Keratinocyte (primary cell): ENCODE measurements around the gene ZNF581. TPM values are rescaled to one million over a fixed set of nuclear protein-coding genes. Genes with fewer than 3 reads are reported as not detected.

Experiments used
- DNase-seq: peaks from one replicate; pipeline ENCODE4 v3.0.0-alpha.2; 2011; ENCODE audit warnings: low read depth, missing footprints, low spot score
- FAIRE-seq: peaks from 2 replicates; lab custom pipeline; 2011; peaks lifted over from hg19 to GRCh38; lab: Jason Lieb, UNC
- H2AFZ ChIP-seq: 2 replicates; pipeline ENCODE4 v1.6.0; 2012; ENCODE audit warnings: low read length, control low read depth, inconsistent platforms; ENCODE audit not compliant: control insufficient read depth
- H3K27ac ChIP-seq: 2 replicates; pipeline ENCODE4 v1.5.1; 2011; ENCODE audit warnings: low read length; ENCODE audit not compliant: control insufficient read depth, insufficient read depth
- H3K27me3 ChIP-seq: 3 replicates; pipeline ENCODE4 v1.6.0; 2011; ENCODE audit warnings: low read length; ENCODE audit not compliant: control insufficient read depth, insufficient read depth; ENCODE audit errors: extremely low read depth
- H3K36me3 ChIP-seq, 2 experiments: 2 replicates in 1 of 2; 3 replicates in 1 of 2; pipeline ENCODE4 v1.5.1; 2011; ENCODE audit warnings: low read length in 2 of 2, mild to moderate bottlenecking in 1 of 2; ENCODE audit not compliant: control insufficient read depth in 2 of 2, insufficient read depth in 2 of 2; ENCODE audit errors: extremely low read depth in 1 of 2
- H3K4me1 ChIP-seq: 3 replicates; pipeline ENCODE4 v1.5.1; 2011; ENCODE audit warnings: low read length; ENCODE audit not compliant: control insufficient read depth, insufficient read depth; ENCODE audit errors: extremely low read depth
- H3K4me2 ChIP-seq: 3 replicates; pipeline ENCODE4 v1.6.0; 2011; ENCODE audit warnings: low read depth, low read length; ENCODE audit not compliant: control insufficient read depth, insufficient read depth; ENCODE audit errors: extremely low read depth
- H3K4me3 ChIP-seq, 3 experiments: fragments of 200-600 bp in 1 of 3; sonication (generic) in 1 of 3; 2 replicates in 2 of 3; 3 replicates in 1 of 3; pipeline ENCODE4 v1.5.1; 2011 to 2016; ENCODE audit warnings: low read length in 3 of 3, mild to moderate bottlenecking in 3 of 3, control low read depth in 2 of 3, inconsistent platforms in 1 of 3, low read depth in 1 of 3, mixed read lengths in 1 of 3, mixed run types in 1 of 3, moderate library complexity in 1 of 3; ENCODE audit not compliant: control insufficient read depth in 2 of 3, insufficient read depth in 2 of 3; ENCODE audit errors: extremely low read depth in 1 of 3
- H3K79me2 ChIP-seq: 2 replicates; pipeline ENCODE4 v1.6.0; 2012; ENCODE audit warnings: low read length; ENCODE audit not compliant: control insufficient read depth, insufficient read depth
- H3K9ac ChIP-seq: 3 replicates; pipeline ENCODE4 v1.6.0; 2011; ENCODE audit warnings: low read length; ENCODE audit not compliant: control insufficient read depth, insufficient read depth; ENCODE audit errors: extremely low read depth
- H3K9me1 ChIP-seq: 3 replicates; pipeline ENCODE4 v1.6.0; 2011; ENCODE audit warnings: low read length; ENCODE audit not compliant: control insufficient read depth, insufficient read depth; ENCODE audit errors: extremely low read depth
- H3K9me3 ChIP-seq: 2 replicates; pipeline ENCODE4 v1.5.1; 2012; ENCODE audit warnings: low read depth, low read length; ENCODE audit not compliant: control insufficient read depth
- H4K20me1 ChIP-seq: 3 replicates; pipeline ENCODE4 v1.6.0; 2011; ENCODE audit warnings: low read length; ENCODE audit not compliant: control insufficient read depth, insufficient read depth; ENCODE audit errors: extremely low read depth
- CTCF ChIP-seq, 3 experiments: IDR thresholded peaks in 1 of 3; conservative IDR thresholded peaks in 1 of 3; optimal IDR thresholded peaks in 1 of 3; 2 replicates in 2 of 3; 3 replicates in 1 of 3; pipeline versions ENCODE3 to v1.5.1; 2011; ENCODE audit warnings: low read length in 3 of 3, mild to moderate bottlenecking in 3 of 3, moderate library complexity in 2 of 3, control low read depth in 1 of 3, inconsistent platforms in 1 of 3; ENCODE audit not compliant: insufficient read depth in 2 of 3; ENCODE audit errors: extremely low read depth in 1 of 3
- EZH2 ChIP-seq: IDR thresholded peaks from one replicate; pipeline ENCODE4 v1.6.1; 2012; ENCODE audit warnings: inconsistent platforms, mild to moderate bottlenecking, low read length, moderate library complexity
- dilution Hi-C: fragments of 300-500 bp; cut with MboI; formaldehyde crosslinking; loops from one replicate; pipeline ENCODE4 v1.7.0; 2020; ENCODE audit warnings: low sequenced_read_pairs; ENCODE audit not compliant: extremely low pct_ligation_motif_present
- polyA plus RNA-seq, 5 experiments: library from polyadenylated mRNA; depleted of rRNA in 3 of 5; stranded (reverse) in 3 of 5; stranded (forward) in 1 of 5; unstranded in 1 of 5; fragments of >200 nt; gene quantifications; 1 replicate in 1 of 5; 2 replicates in 3 of 5; 3 replicates in 1 of 5; pipeline versions ENCODE4 v1.2.1 to v1.2.3, GENCODE V29; 2011 to 2012; ENCODE audit warnings: missing spikeins in 2 of 5, low read depth in 1 of 5, low replicate concordance in 1 of 5

The ZNF581 gene
- polyA plus RNA-seq, 1 donor (not counting 4 experiments of a cell fraction or from before 2014, with no cell fraction given): 14.8 TPM

- Histone ChIP-seq H3K4me1 (no peaks in the 10 kb centered on the region), H3K36me3 (peaks cover 29 to 34% of the 10 kb centered on the region in 2 experiments), H4K20me1 (peaks cover 4% of the 10 kb centered on the region), H2AFZ (no peak overlapping the region), H3K79me2 (peaks cover 42% of the 10 kb centered on the region), H3K4me2 (no peak overlapping the region), H3K27me3 (no peaks in the 10 kb centered on the region), H3K27ac (no peak overlapping the region), H3K4me3 (no peak overlapping the region), H3K9me3 (no peaks in the 10 kb centered on the region), H3K9ac (no peak overlapping the region), H3K9me1 (no peaks in the 10 kb centered on the region)
- DNase-seq: no peak
- dilution Hi-C loops: no loop called here
- FAIRE-seq: no peak
- TF ChIP-seq EZH2 (no peak), CTCF (optimal IDR thresholded peaks at IDR 0.05 in 1 of 3, IDR thresholded peaks at IDR 0.05 in 1 of 3, conservative IDR thresholded peaks at IDR 0.05 in 1 of 3; ENCODE audit: extremely low read depth in 1 of 3, insufficient read depth in 2 of 3, low read length in 3 of 3) (no peak)
Observed at GRCh38 chr19:55688422-55689218, 45.2 kb downstream of the ZNF581 start.

DNA sequence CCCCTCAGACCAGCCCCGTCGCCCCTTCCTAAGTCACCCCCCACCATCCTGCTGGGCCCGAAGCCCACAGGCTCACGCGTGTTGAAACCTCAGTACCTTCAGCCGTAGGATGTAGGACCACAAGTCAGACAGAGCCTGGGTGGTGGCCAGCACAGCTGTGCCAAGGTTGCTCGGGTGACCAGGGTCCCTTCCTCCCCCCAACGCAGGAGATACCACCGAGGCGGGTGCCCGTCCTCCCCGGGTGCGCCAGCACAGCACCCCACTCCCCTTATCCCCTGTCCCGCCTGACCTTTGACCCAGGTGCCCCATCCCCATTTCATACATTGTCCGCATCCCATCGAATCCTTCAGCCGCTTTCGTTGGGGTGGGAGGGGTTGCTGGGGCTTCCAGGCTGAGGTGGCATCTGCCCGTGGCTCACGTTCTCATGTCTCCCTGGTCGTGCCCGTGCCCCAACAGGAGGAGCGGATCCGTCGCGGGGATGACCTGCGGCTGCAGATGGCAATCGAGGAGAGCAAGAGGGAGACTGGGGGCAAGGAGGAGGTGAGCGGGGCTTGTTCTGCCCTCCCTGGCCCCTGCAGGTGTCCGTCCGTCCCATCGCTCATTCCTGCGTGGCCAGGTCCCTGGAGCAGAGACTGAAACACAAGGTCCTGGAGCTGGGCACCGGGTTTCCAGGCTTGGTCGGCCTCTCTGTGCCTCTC lies 46.1 kb downstream of the ZNF581 start:
- dilution Hi-C loops: no loop called here
- no peak overlapping the region for H3K4me2 ChIP-seq
- H3K27me3 ChIP-seq: no peaks in the 10 kb centered on the region
- no peak overlapping the region for H3K27ac ChIP-seq
- peaks cover 20 to 35% of the 10 kb centered on the region in 2 experiments for H3K36me3 ChIP-seq
- H3K9me3 ChIP-seq: no peaks in the 10 kb centered on the region
- no peak for TF ChIP-seq CTCF (optimal IDR thresholded peaks at IDR 0.05 in 1 of 3, IDR thresholded peaks at IDR 0.05 in 1 of 3, conservative IDR thresholded peaks at IDR 0.05 in 1 of 3; ENCODE audit: extremely low read depth in 1 of 3, insufficient read depth in 2 of 3, low read length in 3 of 3)
- no peak for TF ChIP-seq EZH2
- no peak overlapping the region for H2AFZ ChIP-seq
- no peak overlapping the region for H3K9ac ChIP-seq
- no peaks in the 10 kb centered on the region for H3K9me1 ChIP-seq
- no peak for DNase-seq
- no peak for FAIRE-seq
- no peaks in the 10 kb centered on the region for H3K4me1 ChIP-seq
- peaks cover 33% of the 10 kb centered on the region for H3K79me2 ChIP-seq
- H4K20me1 ChIP-seq: no peaks in the 10 kb centered on the region
- no peak overlapping the region for H3K4me3 ChIP-seq
